A549 (cell line): Measurements from ENCODE around the gene CDH26. TPM values are rescaled to one million over a fixed set of nuclear protein-coding genes. Genes with fewer than 3 reads are reported as not detected.
A peak's percentile ranks its signal among the peaks of the same experiment; 100 is the strongest.

ENCODE experiments used
- ATAC-seq, 2 experiments: fragments of 200-7000 bp in 1 of 2; fragments of >200 bp in 1 of 2; cut with Nextera tagmentation in 1 of 2; cut with Tn5 transposase in 1 of 2; 3 replicates each; pipeline versions ENCODE4 v1.8.0 to v1.9.1; 2018 to 2020; ENCODE audit warnings: mild to moderate bottlenecking in 1 of 2, moderate library complexity in 1 of 2
- CTCF ChIA-PET: fragments of 300-600 bp; sonication (Branson Sonifier 250); formaldehyde crosslinking; extraction: SDS; loops from one replicate; lab custom pipeline; 2021; ENCODE audit warnings: antibody characterized with exemption, inconsistent platforms; lab: Yijun Ruan, JAX
- POLR2A ChIA-PET: fragments of 350-600 bp; formaldehyde crosslinking; extraction: SDS; loops from one replicate; lab custom pipeline; 2021; ENCODE audit warnings: antibody characterized with exemption, inconsistent platforms; lab: Yijun Ruan, JAX
- DNase-seq, 2 experiments: peaks; one replicate each; pipeline versions ENCODE4 v3.0.0 to v3.0.0-alpha.2; 2011 to 2016; ENCODE audit warnings: low read depth in 1 of 2, low spot score in 1 of 2
- FAIRE-seq: peaks from 2 replicates; lab custom pipeline; 2011; peaks lifted over from hg19 to GRCh38; lab: Jason Lieb, UNC
- H3K27ac ChIP-seq, 2 experiments: fragments of >200 bp; sonication (Bioruptor Twin); formaldehyde crosslinking; 3 replicates each; pipeline ENCODE4 v1.5.1; 2016 to 2017
- H3K4me1 ChIP-seq: fragments of >200 bp; sonication (Bioruptor Twin); formaldehyde crosslinking; 3 replicates; pipeline ENCODE4 v1.6.1; 2016
- H3K4me2 ChIP-seq: fragments of >200 bp; sonication (Bioruptor Twin); formaldehyde crosslinking; 3 replicates; pipeline ENCODE4 v1.6.1; 2016
- H3K4me3 ChIP-seq: fragments of >200 bp; sonication (Bioruptor Twin); formaldehyde crosslinking; 3 replicates; pipeline ENCODE4 v1.5.1; 2016
- H3K9me3 ChIP-seq: fragments of >200 bp; sonication (Bioruptor Twin); formaldehyde crosslinking; 3 replicates; pipeline ENCODE4 v1.6.1; 2016
- CEBPB ChIP-seq, 2 experiments: fragments of >200 bp in 1 of 2; sonication (Bioruptor Twin) in 1 of 2; formaldehyde crosslinking in 1 of 2; IDR thresholded peaks; 2 replicates each; pipeline ENCODE4 v1.6.1; 2012 to 2016
- ESRRA ChIP-seq: fragments of 150-350 bp; IDR thresholded peaks from 2 replicates; pipeline ENCODE4 v1.6.1; 2014; ENCODE audit warnings: mild to moderate bottlenecking, low read length, borderline replicate concordance
- GATA3 ChIP-seq: IDR thresholded peaks from 2 replicates; pipeline ENCODE4 v1.6.1; 2012; ENCODE audit warnings: borderline replicate concordance
- HOXA7 ChIP-seq: fragments of 250-450 bp; sonication (Bioruptor Pico); IDR thresholded peaks from 2 replicates; pipeline ENCODE4 v1.5.0; 2020; ENCODE audit warnings: mild to moderate bottlenecking, moderate library complexity
- HOXB5 ChIP-seq: fragments of 250-450 bp; sonication (Bioruptor Pico); IDR thresholded peaks from 2 replicates; pipeline ENCODE4 v1.5.0; 2020; ENCODE audit warnings: mild to moderate bottlenecking, moderate library complexity
- JUNB ChIP-seq: fragments of >200 bp; sonication (Bioruptor Twin); formaldehyde crosslinking; IDR thresholded peaks from 2 replicates; pipeline ENCODE4 v1.6.1; 2016
- KDM5A ChIP-seq: fragments of 200-600 bp; sonication (generic); IDR thresholded peaks from 2 replicates; pipeline ENCODE4 v1.6.1; 2016; ENCODE audit warnings: antibody characterized with exemption, mild to moderate bottlenecking
- MAX ChIP-seq: IDR thresholded peaks from 2 replicates; pipeline ENCODE4 v1.6.1; 2012
- MAZ ChIP-seq: fragments of 150-350 bp; IDR thresholded peaks from 2 replicates; pipeline ENCODE4 v1.6.1; 2014; ENCODE audit warnings: antibody characterized with exemption, low read depth, low read length, borderline replicate concordance
- NFE2L2 ChIP-seq: fragments of 150-350 bp; conservative IDR thresholded peaks from 2 replicates; pipeline ENCODE4 v1.6.1; 2014; ENCODE audit warnings: low read length
- RARB ChIP-seq: fragments of 250-450 bp; sonication (Bioruptor Pico); IDR thresholded peaks from 2 replicates; pipeline ENCODE4 v1.8.0; 2021; ENCODE audit warnings: mild to moderate bottlenecking, moderate library complexity
- SMC3 ChIP-seq: fragments of >200 bp; sonication (Bioruptor Twin); formaldehyde crosslinking; IDR thresholded peaks from 3 replicates; pipeline ENCODE4 v1.6.1; 2018; ENCODE audit warnings: inconsistent platforms
- SREBF2 ChIP-seq: fragments of 450-650 bp; IDR thresholded peaks from 2 replicates; pipeline ENCODE4 v1.6.1; 2014; ENCODE audit warnings: mild to moderate bottlenecking, moderate library complexity
- TFCP2L1 ChIP-seq: fragments of 250-450 bp; sonication (Bioruptor Pico); IDR thresholded peaks from 2 replicates; pipeline ENCODE4 v1.5.0; 2021; ENCODE audit warnings: mild to moderate bottlenecking
- TP53 ChIP-seq: fragments of 250-450 bp; sonication (Bioruptor Pico); IDR thresholded peaks from 2 replicates; pipeline ENCODE4 v1.5.0; 2021; ENCODE audit warnings: mild to moderate bottlenecking, moderate library complexity
- WGBS: methylation state at CpG from one replicate; pipeline ENCODE4 v1.1.6; 2017; ENCODE audit errors: missing lambda C conversion rate; 5-methylcytosine and 5-hydroxymethylcytosine counted together
- polyA plus RNA-seq, 4 experiments: library from polyadenylated mRNA; depleted of rRNA in 3 of 4; stranded (reverse); fragments of >200 nt; fragmentation: RNase III in 1 of 4; extraction: RNeasy Plus Mini Kit Qiagen cat#74134 plus additional on column Dnase treatment in 1 of 4; gene quantifications; 2 replicates in 3 of 4; 3 replicates in 1 of 4; pipeline ENCODE4 v1.2.3, GENCODE V29; 2011 to 2017
- TF ChIP-seq, protein P1 (sequence below): IDR thresholded peaks from 2 replicates; pipeline ENCODE4 v1.6.1; 2012; ENCODE audit warnings: low read depth, borderline replicate concordance
- TF ChIP-seq, protein P2 (sequence below): IDR thresholded peaks from 2 replicates; pipeline ENCODE4 v1.6.1; 2012

Gene CDH26
- polyA plus RNA-seq, 2 of the 4 experiments (the other 2 are of a cell fraction): 0.27 to 0.57 TPM

DNA sequence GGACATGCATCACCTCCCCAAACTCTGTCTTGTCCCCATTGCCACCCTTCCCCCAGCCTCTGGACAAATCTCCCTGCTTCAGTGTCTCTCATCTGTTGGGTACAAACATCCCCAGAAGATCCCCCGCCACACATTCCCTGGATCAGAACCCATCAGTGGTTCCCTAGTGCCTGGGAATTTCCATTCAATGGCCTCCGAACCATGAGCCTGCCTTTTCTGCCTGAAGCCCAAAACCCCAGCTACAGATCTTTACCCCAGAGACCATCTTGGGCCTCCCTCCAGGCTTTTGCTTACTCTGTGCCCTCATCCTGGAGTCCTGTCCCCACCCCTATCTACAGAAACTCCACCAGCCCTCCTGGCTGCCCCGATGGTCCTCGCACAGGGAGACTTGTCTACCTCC, 78.1 kb downstream of the CDH26 start:
- POLR2A ChIA-PET: no interaction called here
- whole genome bisulfite sequencing: 75% methylated on average over 3 of the region's 4 CpGs
- no peaks in the 10 kb centered on the region for H3K9me3 ChIP-seq
- DNase-seq (no peak), FAIRE-seq (no peak), ATAC-seq (no peak)
- no peak overlapping the region for H3K27ac ChIP-seq
- CTCF ChIA-PET: interaction anchor here (0.9 to 1.1 kb wide), 3 partner anchors 12 to 24 kb away, joined by 3 read pairs; no protein-coding TSS in a partner anchor
- H3K4me3 ChIP-seq: no peak overlapping the region
- no peak overlapping the region for H3K4me2 ChIP-seq
- TF ChIP-seq RARB: no peak
- no peak for TF ChIP-seq ESRRA
- TF ChIP-seq JUNB: no peak
- TF ChIP-seq CEBPB (IDR thresholded peaks at IDR 0.05): no peak
- TF ChIP-seq, protein P1, sequence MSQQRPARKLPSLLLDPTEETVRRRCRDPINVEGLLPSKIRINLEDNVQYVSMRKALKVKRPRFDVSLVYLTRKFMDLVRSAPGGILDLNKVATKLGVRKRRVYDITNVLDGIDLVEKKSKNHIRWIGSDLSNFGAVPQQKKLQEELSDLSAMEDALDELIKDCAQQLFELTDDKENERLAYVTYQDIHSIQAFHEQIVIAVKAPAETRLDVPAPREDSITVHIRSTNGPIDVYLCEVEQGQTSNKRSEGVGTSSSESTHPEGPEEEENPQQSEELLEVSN: no peak
- no peak for TF ChIP-seq HOXA7 (CRISPR knock-in tag)
- no peak for TF ChIP-seq KDM5A
- TF ChIP-seq NFE2L2: no peak
- H3K4me1 ChIP-seq: peaks cover 18% of the 10 kb centered on the region; the same call in 2 of the 3 replicates

- ChIA-PET CTCF (interaction anchor here (0.9 to 1.1 kb wide), 3 partner anchors 11 to 25 kb away, joined by 3 read pairs; no protein-coding TSS in a partner anchor), POLR2A (no interaction called here)
- DNase-seq (peak; percentile 22 to 32), FAIRE-seq (no peak), ATAC-seq (peak; percentile 83 to 84; a peak in 5 of 6 replicates)
- peak overlapping the region in 1 of 2 experiments; percentile 16; a peak in 1 of 6 replicates for H3K27ac ChIP-seq
- 29% methylated on average over 8 of the region's 10 CpGs for WGBS
- no peak overlapping the region for H3K4me3 ChIP-seq
- H3K4me2 ChIP-seq: 0 out of 3 replicates have a peak overlapping the region, but pooled peaks have one; percentile 21
- no peak for TF ChIP-seq SMC3
- H3K9me3 ChIP-seq: no peaks in the 10 kb centered on the region
- peaks cover 20% of the 10 kb centered on the region for H3K4me1 ChIP-seq
These were observed 78.7 kb downstream of the CDH26 start for GRCh38 chr20:60036746-60037499.

DNA sequence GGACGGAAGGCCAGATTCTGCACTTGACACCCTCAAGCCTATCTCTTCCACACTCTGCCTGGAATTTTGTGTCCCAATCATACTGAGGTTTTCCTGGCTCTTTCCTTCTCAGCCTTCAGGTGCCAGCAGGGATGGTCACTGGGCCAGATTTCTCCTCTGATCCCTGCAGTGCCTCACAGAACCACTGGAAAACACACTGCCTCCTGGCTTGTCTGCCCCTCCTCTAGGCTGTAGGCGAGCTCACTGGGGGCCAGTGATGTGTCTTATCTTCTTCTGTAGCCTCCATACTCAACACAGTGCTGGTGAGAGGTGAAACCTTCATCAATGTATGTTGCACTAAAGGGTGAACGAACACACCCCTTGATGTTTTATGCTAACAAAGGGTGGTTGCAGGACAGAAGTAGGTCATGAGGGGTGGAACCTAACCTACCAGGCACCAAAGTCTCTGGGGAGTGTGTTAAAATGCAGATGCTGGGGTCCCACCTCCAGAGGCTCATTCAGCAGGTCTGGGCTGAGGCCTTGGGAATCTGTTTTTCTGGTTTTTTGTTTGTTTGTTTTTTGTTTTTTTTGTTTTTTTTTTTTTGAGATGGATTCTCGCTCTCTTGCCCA, 80.3 kb downstream of the CDH26 start:
- Histone ChIP-seq H3K9me3 (no peaks in the 10 kb centered on the region; the same call in 2 of the 3 replicates), H3K4me2 (no peak overlapping the region), H3K4me3 (no peak overlapping the region), H3K4me1 (peaks cover 24% of the 10 kb centered on the region), H3K27ac (no peak overlapping the region)
- WGBS: 39% methylated on average over 4 of the region's 4 CpGs
- peak in 1 of 2 experiments; percentile 42; a peak in 2 of 6 replicates for ATAC-seq
- ChIA-PET CTCF (interaction anchor here (0.8 to 3.1 kb wide), 2 partner anchors 9 to 19 kb away, joined by 3 to 15 read pairs; no protein-coding TSS in a partner anchor), POLR2A (no interaction called here)
- TF ChIP-seq MAZ (no peak), TP53 (no peak), ESRRA (no peak), GATA3 (no peak), SREBF2 (no peak)
- TF ChIP-seq, protein P2, sequence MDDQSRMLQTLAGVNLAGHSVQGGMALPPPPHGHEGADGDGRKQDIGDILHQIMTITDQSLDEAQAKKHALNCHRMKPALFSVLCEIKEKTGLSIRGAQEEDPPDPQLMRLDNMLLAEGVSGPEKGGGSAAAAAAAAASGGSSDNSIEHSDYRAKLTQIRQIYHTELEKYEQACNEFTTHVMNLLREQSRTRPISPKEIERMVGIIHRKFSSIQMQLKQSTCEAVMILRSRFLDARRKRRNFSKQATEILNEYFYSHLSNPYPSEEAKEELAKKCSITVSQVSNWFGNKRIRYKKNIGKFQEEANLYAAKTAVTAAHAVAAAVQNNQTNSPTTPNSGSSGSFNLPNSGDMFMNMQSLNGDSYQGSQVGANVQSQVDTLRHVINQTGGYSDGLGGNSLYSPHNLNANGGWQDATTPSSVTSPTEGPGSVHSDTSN: no peak
- TF ChIP-seq, protein P1: no peak
- no peak for FAIRE-seq
- no peak for DNase-seq

DNA sequence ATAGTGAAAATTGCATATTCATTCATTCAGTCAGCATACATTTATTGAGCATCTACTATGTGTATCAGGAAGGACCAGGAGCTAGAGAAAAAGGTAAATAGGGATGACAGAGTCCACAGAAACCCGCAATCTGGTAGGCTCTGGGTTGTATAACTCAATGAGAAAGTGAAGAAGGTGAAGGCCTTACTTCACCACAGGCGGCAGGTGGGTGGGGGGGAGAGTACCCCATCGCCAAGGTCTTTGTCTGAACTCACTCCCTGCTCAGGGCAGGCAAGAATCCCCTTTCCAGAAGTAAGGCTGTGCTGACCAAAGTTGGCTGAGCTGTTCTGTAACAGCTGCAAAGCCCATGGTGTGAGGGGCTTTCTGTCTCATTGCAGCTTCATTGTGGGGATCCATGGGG, 81.3 kb downstream of the CDH26 start:
- H3K9me3 ChIP-seq: no peaks in the 10 kb centered on the region; the same call in 2 of the 3 replicates
- no peak for DNase-seq
- WGBS: 68% methylated on average over 3 of the region's 3 CpGs
- H3K4me2 ChIP-seq: no peak overlapping the region
- no peak overlapping the region for H3K4me3 ChIP-seq
- no peak overlapping the region for H3K27ac ChIP-seq
- FAIRE-seq: no peak
- CTCF ChIA-PET: interaction anchor here (2.2 to 3.1 kb wide), 2 partner anchors 10 to 18 kb away, joined by 5 to 15 read pairs; no protein-coding TSS in a partner anchor
- no peak for ATAC-seq
- POLR2A ChIA-PET: no interaction called here
- peaks cover 24% of the 10 kb centered on the region for H3K4me1 ChIP-seq
- TF ChIP-seq MAX: no peak
- TF ChIP-seq HOXB5 (CRISPR knock-in tag): no peak
- TF ChIP-seq TFCP2L1 (CRISPR knock-in tag): no peak
- TF ChIP-seq, all 56 proteins: peak for 0
